HG03066 (cell line): ENCODE results near the gene PPFIA4.
A peak's percentile ranks its signal among the peaks of the same experiment; 100 is the strongest.
"Not testable (repeated sequence)": the region's sequence is repeated elsewhere in the genome, so short reads cannot be mapped to it uniquely, and the experiment has no call there.

Experiments
- ATAC-seq: cut with Tn5 transposase; IDR thresholded peaks from one replicate; pipeline ENCODE4 v1.9.1; 2021; ENCODE audit warnings: low read depth; ENCODE audit not compliant: unreplicated experiment

The PPFIA4 gene

GRCh38 chr1:203011582-203011981, 14.7 kb upstream of the PPFIA4 start:
- no peak for ATAC-seq

DNA sequence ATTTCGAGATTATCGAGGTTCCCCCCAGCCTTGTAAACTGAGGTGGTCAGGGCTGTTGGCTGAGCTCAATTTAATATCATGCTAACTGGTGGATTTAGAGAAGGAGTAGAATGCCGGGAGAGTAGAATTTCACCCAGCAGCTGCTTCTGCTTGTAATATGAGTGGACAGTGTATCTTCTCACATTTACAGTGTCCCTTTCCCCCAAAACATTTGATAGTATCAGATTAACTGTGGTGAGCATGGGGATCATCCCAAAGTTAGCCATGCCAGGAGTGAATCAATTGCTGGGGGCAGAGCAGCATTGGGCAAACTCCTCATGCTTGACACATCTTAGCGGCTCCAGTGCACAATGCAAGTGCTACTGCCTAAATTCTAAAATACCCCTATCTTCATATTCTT, 9.2 kb upstream of the PPFIA4 start:
- no peak for ATAC-seq

GRCh38 chr1:203017692-203018091, 8.6 kb upstream of the PPFIA4 start:
- ATAC-seq, result no peak

DNA sequence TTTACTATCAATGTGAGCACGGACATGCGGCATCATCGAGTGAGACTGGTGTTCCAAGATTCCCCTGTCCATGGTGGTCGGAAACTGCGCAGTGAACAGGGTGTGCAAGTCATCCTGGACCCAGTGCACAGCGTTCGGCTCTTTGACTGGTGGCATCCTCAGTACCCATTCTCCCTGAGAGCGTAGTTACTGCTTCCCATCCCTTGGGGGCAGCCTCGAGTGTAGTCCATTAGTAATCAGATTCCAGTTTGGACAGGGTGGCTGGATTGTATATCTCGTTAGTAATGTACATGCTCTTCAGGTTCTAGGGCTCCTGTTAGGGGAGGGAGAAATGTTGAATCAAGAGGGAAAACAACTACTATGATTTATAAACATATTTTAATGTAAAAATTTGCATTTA, 3.4 kb upstream of the PPFIA4 start:
- not testable (repeated sequence) for ATAC-seq

DNA sequence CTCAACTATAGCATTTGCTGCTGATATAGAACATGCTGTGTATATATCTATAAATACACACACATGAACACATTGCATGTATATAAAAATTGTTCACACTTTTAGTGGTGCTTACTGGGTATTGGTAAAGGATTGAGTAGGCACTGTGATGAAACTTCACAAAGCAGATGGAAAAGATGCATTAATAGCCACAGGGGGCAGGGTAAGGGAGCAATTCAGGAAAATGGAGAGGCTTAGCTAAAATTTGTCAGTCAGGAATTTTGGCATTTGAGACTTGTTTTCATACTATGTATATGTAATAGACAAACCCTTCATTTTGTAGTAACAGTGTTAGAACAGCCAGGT, 633 bp upstream of the PPFIA4 start:
- ATAC-seq, result no peak

GRCh38 chr1:203026666-203027663, 674 bp downstream of the PPFIA4 start:
- peak; percentile 21 for ATAC-seq

GRCh38 chr1:203028067-203028783, 1.9 kb downstream of the PPFIA4 start:
- no peak for ATAC-seq

GRCh38 chr1:203028784-203029553, 2.7 kb downstream of the PPFIA4 start:
- no peak for ATAC-seq

- ATAC-seq, result no peak
Observed at GRCh38 chr1:203031467-203031866, 5.2 kb downstream of the PPFIA4 start.

GRCh38 chr1:203033287-203033686, 7.0 kb downstream of the PPFIA4 start:
- ATAC-seq, result no peak

- no peak for ATAC-seq
Observed at GRCh38 chr1:203033917-203034316, 7.6 kb downstream of the PPFIA4 start.

DNA sequence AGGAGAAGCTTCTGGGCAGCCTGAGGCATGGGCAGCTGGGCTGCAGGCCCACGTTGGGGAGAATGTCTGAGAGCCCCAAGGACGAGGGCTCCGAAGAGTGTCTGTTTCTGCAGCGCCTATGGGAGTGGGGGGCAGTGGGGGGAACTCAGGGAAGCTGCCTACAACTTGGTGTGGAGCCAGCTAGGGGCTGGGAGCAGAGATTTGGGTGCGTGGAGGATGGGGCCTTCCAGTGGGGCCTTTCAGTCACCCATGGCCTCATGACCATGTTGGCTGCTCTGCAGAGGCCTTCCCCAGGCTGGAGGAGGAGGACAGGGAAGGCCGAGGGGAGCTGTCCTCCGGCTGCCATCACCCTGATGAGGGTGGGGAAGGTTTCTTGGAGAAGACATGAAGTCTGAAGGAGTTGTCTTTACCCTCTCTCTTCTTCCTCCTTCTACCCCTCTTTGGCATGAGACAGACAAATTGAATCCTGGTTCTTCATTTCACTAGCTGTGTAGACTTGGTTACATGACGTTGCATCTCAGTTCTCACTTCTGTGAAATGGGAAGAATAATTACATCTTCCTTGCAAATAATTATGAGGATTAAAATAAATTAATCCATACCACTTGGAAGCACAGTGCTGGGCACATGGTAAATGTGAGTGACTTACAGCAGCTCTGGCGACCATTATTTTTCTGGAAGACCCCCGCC, 8.3 kb downstream of the PPFIA4 start:
- ATAC-seq, result no peak

GRCh38 chr1:203035111-203036000, 9.1 kb downstream of the PPFIA4 start:
- ATAC-seq, result no peak

DNA sequence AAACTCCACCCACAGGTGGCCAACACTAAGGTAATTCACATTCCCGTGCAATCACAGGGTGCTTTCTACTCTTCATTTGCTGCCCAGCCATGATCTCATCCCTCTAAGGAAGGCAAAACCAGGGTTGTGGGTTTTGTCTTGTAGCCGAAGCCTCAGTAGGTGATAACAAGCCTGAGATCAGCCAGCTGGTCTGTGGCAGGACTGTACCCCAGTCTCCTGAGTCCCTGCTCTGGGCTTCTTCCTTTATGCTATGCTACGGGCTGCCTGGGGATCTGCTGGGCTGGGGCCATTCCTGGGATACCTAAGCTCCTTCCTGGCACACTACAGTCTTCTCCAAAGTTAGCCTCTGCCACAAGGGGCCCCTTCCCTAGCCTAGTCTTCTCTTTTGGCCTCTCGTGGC, 9.8 kb downstream of the PPFIA4 start:
- ATAC-seq, result no peak

DNA sequence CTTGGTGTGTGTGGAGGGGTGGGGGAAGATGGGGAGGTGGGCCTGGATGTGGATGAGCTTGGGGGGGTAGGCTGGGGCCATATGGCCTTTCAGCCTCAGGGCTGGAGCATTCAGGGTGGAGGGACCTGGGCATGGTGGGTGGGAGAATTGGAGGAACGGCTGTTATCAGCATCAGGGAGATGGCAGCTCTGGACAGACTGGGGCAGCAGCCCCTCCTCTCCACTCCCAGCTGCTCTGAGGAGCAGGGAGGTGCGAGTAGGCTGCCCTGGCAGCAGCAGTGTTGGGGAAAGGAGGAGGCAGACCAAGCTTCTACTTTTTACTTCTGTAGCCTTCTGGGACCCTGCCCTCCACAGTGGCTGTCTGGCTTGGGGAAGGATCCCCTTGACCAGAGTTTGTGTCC, 10.2 kb downstream of the PPFIA4 start:
- no peak for ATAC-seq

DNA sequence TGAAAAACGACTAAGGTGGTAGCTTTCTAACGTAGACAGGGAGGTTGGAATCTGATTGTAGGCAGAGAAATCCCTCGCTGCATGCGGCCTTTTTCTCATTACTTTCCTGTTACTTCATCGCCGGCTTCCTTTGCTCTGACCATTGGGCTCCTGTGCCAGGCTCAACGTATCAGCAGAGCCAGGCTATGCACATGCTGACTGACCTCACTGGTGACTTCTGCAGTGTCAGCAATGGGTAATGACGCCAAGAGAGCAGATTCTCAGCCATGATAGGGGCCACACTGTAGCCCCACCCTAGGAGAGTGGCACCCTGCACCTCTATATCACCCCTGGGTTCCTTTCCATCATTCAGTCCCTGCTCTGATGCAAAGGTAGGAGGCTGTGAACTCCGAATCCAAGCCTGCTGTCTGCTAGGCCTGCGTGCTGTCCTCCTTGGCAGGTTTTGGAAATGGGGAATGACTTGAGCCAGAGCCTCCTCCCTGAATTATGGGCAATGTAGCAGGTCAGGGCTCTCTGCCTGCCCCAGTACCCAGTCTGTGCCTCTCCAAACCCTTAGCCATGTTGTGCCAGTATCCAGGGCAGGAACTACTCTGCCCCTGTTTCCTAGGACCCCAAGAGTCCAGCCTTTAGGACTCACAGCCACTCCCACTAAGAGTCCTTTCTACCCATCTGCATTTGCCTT, 11.4 kb downstream of the PPFIA4 start:
- no peak for ATAC-seq

GRCh38 chr1:203038217-203038741, 12.0 kb downstream of the PPFIA4 start:
- peak; percentile 55 for ATAC-seq

DNA sequence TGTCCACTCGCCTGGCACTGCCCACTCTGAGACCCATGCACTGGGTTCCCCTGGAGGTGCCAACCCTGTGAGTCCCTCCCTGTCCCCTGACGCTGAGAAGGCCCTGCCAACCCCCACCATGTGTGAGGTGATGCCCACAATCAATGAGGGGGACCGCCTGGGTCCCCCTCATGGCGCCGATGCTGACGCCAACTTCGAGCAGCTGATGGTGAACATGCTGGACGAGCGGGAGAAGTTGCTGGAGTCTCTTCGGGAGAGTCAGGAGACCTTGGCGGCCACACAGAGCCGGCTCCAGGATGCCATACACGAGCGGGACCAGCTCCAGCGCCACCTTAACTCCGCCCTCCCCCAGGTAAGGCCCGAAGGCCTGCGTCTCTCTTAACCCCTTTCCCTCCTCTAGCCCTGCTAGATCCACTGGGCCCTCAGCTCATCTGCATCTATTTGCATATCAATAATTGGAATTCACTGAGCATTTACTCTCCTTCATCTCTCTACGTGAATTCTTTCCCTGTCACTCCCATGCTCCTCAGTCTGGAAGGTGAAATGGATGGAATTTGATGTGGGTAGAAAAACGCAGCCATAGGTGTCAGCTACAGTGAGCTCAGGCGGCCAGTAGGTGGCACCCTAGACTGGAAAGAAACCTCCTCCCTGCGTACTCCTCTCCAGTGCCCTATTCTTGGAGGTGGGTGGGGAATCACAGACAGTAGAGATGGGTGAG, 12.8 kb downstream of the PPFIA4 start:
- ATAC-seq, result no peak
